ENCODE data around the gene C15orf39.
"Not testable (repeated sequence)": the region's sequence is repeated elsewhere in the genome, so short reads cannot be mapped to it uniquely, and the experiment has no call there.

Gene C15orf39

GRCh38 chr15:75232826-75233503 is 31.3 kb downstream of the C15orf39 start:
- DNase-seq, result no peak

DNA sequence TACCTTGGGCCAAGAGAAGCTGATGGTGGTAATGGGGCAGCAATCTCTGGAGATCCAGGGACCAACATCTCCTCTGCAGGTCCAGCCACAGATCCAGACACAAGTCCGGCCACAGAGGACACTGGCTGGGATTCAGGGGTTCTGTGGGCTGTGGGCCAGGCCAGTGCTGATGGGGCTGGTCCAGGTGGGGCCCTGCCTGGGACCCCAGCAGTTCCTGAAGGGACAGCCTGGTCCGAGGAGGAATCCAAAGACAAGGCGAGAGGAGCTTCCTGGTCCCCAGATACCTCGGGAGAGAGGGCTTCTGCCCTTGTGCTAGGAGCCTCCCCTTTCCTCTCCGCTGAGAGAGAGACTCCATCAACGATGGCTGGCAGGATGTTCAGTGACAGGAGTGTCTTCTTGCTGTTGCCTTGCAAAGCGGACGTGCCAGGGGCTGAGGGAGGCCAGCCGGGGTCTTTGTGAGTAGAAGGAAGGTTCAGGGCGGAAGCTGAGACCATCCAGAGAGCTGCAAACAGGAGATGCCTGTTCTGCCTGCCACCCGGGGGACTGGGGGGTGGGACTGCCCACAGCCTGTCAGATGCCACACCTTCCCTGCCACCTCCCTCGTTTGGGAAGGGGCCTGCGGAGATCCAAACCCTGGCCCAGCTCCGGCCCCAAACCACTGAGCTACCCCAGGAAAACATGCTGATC is 32.0 kb downstream of the C15orf39 start:
- no peak for DNase-seq

DNA sequence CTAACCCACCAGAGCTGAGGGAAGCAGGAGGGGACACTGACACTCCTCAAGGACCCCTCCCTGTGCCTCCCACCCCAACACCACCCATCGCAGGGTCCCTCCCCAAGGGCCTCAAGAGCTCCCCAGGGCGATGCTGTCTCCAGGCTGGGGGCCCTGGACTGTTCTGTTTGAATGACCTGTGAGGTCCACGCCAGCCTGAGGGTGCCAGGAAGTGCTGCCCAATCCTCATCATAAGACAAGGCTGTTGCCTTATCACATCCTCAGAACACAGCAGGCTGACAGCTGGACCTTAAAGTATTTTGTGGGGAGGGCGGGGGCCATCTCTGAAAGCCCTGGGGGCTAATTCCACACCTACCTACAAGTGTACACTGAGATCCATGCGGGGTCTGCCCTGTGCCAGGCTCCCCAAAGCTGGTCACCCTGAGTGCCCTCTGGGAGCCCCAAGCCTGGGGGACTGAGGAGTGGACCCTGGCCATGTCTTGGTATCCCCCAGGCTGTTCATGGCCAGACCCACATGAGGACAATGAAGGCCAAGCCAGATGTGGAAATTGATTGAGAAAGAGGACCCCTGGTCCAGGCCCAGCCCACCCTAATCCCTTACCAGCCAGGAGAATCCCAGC is 32.6 kb downstream of the C15orf39 start:
- DNase-seq, result no peak

DNA sequence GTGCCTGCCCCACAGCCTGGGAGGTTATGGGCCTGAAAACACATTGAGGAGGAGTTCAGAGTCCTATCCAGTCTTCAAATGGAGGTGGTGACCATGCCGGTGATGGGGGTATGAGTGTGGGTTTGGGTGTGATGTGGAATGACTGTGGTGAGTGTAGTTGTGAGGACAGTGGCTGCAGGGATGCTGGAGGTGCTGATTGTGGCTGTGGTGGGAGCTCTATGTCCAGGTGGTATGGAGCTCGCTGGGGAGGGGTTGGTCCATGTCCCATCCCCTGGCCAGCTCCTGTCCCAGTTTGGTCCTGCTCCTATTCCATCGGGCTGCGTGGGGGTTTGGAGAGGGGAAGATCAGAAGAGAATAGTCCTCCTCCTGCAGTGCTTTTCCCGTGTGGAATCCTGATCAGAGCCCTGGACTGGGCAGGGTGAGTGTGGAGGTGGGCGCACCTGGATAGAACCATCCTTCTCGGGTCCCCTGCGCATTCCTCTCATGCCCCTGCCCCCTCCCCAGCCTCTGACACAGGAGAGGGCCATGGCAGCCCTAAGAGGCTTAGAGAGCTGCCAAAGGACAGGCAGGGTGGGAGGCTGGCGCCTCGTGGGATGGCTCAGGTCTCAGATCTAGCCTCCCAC is 33.5 kb downstream of the C15orf39 start:
- no peak for DNase-seq

- no peak for DNase-seq
Measured at GRCh38 chr15:75235760-75236729, 34.4 kb downstream of the C15orf39 start.

DNA sequence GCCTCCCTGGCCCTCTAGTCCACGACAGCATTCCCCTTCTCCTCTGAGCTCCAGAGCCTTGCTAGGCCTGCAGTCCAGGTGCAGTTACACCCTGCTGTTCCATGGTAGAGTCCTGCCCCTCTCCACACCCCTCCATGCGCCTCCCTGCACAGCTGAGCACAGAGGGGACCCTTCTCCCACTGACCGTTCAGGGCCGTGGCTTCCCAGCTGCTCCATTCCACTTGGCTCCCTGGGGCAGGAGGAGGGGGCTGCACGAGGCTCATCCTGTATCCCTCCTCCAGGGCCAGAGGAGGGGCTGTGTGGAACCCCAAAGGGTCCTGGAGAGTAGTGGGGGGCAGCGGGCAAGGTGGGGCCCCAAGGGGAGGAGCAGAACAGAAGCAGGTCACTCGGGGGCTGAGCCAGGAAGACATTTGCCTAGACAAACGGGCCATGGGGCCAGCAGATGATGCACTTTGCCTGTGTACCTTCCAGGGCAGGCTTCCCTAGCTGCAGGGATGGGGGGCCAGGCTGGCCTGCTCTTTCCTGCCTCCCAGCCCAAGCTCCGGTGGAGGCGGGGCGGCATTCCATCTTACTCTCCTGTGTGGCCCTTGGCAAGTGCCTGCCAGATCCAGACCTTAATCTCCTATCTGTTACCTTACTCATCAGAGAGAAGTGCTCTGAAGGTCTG is 35.8 kb downstream of the C15orf39 start:
- DNase-seq, result no peak

- no peak for DNase-seq
Measured at GRCh38 chr15:75238150-75238549, 36.5 kb downstream of the C15orf39 start.

DNA sequence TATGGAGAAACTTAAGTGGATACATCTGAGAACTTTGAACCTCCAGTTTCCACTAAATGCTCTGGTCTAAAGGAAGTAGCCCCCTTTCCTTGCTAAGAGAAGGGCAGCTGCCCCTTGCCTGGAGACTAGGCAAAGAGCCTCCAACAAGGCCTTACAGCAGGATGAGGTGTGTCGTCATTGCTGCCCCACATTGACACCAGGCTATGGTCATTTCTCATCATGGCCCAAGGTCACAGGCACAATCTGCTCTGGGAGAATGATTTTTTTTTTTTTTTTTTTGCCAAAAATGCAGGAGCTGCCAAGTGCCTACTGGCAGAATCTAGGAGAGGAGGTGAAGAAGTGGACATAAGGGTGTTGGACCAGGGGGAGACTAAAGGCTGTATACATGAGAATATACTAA is 44.1 kb downstream of the C15orf39 start:
- DNase-seq, result not testable (repeated sequence)

DNA sequence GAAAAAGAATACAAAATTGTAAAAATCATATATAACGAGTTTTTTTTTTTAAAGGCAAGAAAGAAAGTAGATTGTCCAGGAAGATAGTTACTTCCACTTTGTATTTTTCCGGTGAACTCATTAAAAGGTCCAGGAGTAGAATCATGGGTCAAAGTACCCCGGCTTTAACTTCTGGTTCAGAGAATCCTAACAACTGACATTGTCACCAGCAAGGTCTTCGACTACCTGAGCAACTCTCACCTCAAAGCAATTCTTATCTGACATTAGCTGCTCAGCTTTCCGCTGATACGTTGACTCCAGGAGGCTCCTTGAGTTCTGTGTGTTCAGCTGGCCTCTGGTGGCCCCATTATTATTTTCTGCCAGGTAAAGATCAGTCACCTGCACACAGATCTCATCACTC is 47.3 kb downstream of the C15orf39 start:
- DNase-seq, result not testable (repeated sequence)

- no peak for DNase-seq
Measured at GRCh38 chr15:75249726-75250125, 48.0 kb downstream of the C15orf39 start.

- not testable (repeated sequence) for DNase-seq
Measured at GRCh38 chr15:75251343-75251742, 49.7 kb downstream of the C15orf39 start.

DNA sequence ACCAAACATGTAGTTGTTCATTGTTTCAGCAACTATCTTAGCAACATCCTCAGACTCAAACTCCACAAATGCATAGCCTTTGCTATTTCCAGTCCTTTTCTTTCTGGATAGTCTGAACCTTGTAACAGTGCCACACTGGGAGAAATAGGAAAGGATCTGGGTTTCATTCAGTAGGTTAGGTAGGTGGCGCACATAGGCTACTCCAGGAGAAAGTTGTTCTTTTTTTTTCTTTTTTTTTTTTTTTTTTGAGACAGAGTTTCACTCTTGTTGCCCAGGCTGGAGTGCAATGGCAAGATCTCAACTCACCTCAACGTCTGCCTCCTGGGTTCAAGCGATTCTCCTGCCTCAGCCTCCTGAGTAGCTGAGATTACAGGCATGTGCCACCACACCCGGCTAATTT is 50.6 kb downstream of the C15orf39 start:
- DNase-seq, result not testable (repeated sequence)

DNA sequence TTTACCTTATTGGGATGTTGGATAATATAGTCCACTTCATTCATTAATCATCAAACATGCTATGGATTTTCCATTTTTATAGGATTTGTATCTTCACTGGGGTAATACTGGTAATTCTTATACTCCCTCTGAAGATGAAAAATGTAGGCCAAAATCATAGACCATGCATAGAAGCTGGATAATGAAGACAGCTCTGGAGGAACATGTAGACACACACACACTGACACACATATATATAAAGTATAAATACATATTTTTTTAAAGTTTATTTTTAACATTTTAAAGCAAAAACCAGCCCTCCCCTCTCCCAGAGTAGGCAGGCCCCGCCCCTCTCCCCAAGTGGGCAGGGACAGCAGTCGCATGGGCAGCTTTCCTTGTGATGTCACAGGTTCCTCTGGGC is 56.4 kb downstream of the C15orf39 start, which contains the start of gene GOLGA6C:
TSS of gene GOLGA6C (plus strand) at position 301 of the 400 bp plus-strand sequence. CDS start 265 bp downstream, outside the sequence.
- DNase-seq, result not testable (repeated sequence)

DNA sequence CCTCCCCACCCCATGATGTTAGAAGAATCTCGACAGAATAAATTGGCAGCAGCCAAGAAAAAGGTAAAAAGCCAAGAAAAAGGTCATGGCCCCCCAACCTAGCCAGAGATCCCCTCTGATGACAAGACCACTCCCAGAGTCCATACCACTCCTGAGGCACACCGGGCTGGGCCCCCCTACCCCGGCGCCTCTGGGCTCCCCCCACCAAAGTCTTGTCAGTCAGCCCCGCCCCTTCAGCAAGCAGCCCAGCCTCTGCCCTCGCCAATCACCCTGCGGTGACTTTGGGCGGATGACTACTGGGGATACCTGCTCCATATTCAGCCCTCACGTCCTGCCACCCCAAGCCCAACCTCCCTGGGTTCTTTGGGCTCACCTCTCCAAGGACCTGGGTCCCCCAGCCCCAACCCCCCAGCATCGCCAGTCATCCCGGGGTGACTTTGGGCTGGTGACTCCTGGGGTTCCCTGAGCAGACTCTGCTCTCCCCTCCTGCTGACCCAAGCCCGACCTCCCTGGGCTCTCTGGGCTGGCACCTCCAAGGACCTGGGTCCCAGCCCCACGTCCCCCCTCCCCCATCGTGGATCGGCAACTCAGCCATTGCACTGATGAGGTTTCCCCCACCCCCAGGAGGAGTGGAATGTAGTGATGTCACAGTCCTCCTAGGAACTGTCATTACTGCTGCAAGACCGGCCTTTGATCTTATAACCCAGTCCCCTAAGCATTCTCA is 57.1 kb downstream of the C15orf39 start:
- not testable (repeated sequence) for DNase-seq

GRCh38 chr15:75259873-75260272 is 58.2 kb downstream of the C15orf39 start:
- DNase-seq, result not testable (repeated sequence)

All from NCI-H69 (cell line).